ENCODE results near the gene ARPC5L.

ARPC5L gene

DNA sequence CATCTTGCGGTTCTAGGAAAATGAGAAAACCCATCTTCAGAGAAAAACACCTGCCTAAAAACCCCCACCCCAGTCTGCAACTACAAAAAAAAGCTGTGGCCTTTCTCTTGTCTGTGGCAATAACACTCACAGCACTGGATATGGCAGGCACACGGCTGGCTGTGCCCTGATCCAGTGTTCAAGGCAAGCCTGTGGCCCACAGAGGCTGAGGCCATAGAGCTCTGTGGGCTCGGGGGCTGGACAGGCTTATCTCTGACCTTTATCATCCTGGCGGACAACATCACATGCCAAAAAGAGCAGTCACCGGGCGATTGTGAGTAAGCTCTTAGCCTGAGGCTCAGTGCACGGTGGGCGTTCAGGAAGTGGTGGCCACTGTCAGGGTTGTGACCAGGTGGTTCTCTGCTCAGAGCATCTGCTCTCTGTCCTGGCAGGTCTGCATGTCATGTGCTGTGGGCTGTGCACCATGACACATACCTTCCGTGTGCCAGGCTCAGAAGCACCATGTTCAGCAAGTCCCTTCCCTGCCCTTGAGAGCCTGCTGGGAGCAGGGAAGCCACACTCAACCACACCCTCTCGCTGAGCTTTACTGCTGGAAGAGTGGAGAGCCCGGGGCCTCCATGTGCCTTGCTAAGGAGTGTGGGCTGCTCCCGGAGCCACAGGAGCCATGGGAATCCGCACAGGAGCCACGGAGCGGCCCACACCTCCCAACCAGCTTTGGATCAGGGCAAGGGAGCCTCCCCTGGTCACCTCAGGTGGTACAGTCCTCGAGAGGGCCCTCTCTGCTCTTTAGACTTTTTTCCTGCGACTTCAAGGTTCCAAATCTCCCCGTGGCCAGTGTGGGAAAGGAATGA, 43.3 kb upstream of the ARPC5L start:
- H3K27ac ChIP-seq: no peak overlapping the region
- TF ChIP-seq, protein P1, sequence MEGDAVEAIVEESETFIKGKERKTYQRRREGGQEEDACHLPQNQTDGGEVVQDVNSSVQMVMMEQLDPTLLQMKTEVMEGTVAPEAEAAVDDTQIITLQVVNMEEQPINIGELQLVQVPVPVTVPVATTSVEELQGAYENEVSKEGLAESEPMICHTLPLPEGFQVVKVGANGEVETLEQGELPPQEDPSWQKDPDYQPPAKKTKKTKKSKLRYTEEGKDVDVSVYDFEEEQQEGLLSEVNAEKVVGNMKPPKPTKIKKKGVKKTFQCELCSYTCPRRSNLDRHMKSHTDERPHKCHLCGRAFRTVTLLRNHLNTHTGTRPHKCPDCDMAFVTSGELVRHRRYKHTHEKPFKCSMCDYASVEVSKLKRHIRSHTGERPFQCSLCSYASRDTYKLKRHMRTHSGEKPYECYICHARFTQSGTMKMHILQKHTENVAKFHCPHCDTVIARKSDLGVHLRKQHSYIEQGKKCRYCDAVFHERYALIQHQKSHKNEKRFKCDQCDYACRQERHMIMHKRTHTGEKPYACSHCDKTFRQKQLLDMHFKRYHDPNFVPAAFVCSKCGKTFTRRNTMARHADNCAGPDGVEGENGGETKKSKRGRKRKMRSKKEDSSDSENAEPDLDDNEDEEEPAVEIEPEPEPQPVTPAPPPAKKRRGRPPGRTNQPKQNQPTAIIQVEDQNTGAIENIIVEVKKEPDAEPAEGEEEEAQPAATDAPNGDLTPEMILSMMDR (conservative IDR thresholded peaks at IDR 0.05): no peak
- no peak for TF ChIP-seq ZFX (IDR thresholded peaks at IDR 0.05)

DNA sequence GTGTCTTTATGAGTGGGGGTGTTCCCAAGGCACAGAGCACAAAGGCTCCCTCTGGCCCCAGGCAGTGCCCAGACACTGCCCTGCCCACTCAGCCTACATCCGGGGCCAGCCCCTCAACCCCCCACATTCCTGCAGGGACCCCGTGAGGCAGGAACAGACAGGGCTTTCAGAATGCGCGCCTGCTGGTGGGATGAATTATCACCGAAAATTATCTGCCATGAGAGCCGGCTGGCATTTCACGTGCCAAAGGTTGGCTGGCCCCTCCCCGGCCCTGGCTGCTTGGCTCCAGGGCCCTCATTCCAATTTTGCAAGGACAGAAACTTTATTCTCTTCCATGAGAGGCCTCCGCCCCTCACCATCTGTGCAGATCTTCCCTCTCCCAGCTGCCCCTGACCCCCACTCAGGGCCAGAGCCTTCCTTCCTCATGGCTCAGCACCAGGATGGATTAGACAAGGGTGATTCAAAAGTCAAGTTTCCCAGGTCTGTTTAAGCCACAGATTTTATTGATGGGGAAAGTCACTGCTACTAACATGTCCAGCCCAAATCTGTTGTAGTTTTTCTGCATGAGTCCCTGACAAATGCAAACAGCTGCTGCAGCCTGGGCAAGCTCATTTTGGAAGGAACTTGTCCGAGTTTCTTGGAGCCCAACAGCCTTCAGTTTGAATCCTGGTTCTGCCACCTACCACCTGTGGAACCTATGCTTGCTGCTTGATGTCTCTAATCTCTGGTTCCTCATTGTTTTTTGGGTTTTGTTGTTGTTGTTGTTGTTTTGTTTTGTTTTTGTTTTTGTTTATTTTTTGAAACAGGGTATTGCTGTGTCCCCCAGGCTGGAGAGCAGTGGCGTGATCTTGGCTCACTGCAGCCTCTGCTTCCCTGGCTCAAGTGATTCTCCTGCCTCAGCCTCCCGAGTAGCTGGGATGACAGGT, 41.0 kb upstream of the ARPC5L start:
- TF ChIP-seq ZFX (IDR thresholded peaks at IDR 0.05): no peak
- TF ChIP-seq, protein P1 (conservative IDR thresholded peaks at IDR 0.05): no peak
- H3K27ac ChIP-seq: no peak overlapping the region

DNA sequence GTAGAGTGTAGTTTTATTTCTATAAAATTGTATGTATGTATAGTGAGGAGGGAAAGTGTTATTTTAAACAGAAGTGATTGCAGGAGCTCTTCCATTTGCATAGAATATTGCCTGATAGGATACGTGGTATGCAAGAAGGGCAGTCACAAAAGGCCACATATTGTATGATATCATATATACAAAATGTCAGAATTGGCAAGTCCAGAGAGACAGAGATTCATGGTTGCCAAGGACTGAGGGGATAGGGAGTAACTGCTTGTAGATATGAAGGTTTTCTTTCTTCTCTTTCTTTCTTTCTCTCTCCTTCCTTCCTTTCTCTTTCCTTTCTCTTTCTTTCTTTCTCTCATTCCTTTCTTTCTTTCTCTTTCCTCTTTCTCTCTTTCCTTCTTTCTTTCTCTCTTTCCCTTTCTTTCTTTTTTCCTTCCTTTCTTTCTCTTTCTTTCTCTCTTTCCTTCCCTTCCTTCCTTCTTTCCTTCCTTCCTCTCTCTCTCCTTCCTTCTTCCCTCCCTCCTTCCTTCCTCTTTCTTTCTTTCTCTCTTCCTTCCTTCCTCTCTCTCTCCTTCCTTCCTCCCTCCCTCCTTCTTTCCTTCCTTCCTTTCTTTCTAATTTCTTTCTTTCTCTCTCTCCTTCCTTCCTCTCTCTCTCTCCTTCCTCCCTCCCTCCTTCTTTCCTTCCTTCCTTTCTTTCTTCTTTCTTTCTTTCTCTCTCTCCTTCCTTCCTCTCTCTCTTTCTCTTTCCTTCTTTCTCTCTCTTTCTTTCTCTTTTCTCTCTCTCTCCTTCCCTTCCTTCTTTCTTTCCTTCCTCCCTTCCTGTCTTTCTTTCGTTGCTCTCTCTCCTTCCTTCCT, 33.2 kb upstream of the ARPC5L start:
- TF ChIP-seq, protein P1 (conservative IDR thresholded peaks at IDR 0.05): no peak
- no peak for TF ChIP-seq ZFX (IDR thresholded peaks at IDR 0.05)
- no peak overlapping the region for H3K27ac ChIP-seq

DNA sequence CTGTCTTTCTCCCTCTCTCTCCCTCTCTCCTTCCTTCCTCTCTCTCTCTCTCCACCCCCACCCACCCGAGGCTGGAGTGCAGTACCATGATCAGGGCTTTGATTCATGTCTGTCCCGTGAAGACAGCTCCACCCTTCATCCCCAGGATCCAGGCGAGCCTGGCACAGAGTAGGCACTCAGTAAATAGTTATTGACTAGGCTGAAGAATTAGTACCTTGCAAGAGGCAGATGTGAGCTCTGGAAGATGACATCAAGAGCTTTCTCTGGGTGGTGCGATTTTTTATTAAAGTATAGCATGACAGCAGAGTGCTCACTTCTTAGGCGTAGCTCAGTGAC, 32.6 kb upstream of the ARPC5L start:
- H3K27ac ChIP-seq: no peak overlapping the region
- no peak for TF ChIP-seq ZFX (IDR thresholded peaks at IDR 0.05)
- TF ChIP-seq, protein P1 (conservative IDR thresholded peaks at IDR 0.05): no peak

DNA sequence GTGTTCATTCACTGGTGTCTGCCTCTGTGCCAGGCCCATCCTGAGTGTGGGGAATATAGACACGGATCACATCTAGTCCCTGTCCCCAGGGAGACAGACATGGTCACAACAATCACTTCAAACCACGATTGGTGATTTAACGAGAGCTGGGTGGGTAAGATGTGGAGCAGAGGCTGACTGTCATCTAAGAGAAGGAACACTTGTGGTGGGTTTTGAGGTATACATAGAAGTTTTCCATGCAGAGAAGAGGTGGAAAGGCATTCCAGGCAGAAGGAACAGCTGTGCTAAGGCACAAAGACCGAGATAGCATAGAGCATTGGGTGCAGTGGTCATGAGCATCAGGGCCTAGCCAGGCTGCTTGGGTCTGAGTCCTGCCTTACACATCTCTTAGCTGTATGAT, 31.3 kb upstream of the ARPC5L start:
- H3K27ac ChIP-seq: no peak overlapping the region
- TF ChIP-seq ZFX (IDR thresholded peaks at IDR 0.05): no peak
- TF ChIP-seq, protein P1 (conservative IDR thresholded peaks at IDR 0.05): no peak

DNA sequence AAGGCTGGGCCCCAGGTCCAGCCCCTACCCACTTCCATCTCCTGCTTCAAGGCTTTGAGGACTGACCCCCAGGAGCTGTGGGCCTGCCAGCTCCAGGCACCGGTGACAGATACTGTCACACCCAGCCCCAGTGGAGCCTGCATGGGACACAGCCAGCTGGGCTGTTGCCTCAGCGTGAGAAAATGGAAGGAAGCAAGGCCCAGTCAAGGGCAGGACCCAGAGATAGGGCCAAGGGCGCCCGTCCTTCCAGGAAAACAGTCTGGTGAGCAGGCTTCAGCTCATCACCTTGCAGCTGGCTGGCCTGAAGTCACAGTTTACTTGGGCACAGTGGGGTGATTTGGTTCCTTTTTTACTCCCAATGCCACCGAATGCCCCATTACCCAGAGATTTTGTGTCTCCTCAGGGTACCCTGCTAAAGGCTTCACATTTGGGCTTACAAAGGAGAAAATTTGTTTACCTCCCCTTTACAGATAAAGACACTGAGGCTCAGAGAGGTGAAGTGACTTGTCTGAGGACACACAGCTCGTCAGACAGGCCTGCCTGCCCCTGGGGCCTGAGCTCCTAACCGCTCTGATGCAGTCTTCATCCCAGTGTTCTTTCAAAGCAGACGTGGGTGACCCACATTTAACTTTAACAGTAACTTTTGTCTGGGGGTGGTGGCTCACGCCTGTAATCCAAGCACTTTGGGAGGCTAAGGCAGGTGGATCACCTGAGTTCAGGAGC, 30.1 kb upstream of the ARPC5L start:
- TF ChIP-seq, protein P1 (conservative IDR thresholded peaks at IDR 0.05): no peak
- TF ChIP-seq ZFX (IDR thresholded peaks at IDR 0.05): no peak
- H3K27ac ChIP-seq: no peak overlapping the region
